ENCODE results near the gene GMIP.

The GMIP gene

DNA sequence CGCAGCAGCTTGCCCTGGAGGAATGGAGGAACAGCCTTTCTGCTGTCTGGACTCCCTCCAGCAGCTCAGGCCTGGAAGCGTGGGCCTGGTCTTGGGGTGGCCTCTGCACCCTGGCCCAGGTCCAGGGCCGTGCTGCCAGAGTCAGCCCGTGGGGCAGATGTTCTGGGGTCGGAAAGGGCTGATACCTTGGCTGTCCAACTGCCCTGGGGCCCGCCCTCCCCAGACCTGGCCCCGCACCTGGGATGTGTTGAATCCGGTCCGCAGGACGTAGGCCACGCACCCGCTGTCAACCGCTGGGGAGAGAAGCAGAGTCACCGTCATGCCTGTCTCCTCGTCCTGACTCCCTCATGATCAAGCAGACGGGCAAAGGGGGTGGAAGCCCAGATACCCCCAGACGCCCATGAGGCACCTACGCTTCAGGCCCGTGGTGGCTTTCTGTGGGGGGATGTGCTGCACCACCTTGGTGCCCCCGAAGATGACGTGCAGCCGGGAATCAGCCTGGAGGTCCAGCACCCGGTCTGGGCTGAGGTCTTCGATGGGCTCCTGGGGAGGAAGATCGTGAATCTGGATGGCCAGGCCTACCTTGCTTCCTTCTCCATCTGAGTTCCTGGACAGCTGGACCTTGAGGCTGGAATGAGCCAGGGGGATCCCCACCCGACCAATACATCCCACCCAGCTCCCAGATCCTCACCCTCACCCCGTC lies 12.3 kb upstream of the GMIP start:
- Histone ChIP-seq H3K9me3 (ENCODE audit: control insufficient read depth, low read length) (no peaks in the 10 kb centered on the region), H3K9ac (ENCODE audit: low read length) (no peak overlapping the region), H3K27me3 (ENCODE audit: control insufficient read depth, insufficient read depth, low read length) (no peaks in the 10 kb centered on the region), H3K4me1 (ENCODE audit: control insufficient read depth, insufficient read depth, low read length) (no peaks in the 10 kb centered on the region), H3K4me3 (ENCODE audit: low read length) (no peak overlapping the region), H3K36me3 (ENCODE audit: control insufficient read depth, insufficient read depth, low read length) (peaks cover 40% of the 10 kb centered on the region)

DNA sequence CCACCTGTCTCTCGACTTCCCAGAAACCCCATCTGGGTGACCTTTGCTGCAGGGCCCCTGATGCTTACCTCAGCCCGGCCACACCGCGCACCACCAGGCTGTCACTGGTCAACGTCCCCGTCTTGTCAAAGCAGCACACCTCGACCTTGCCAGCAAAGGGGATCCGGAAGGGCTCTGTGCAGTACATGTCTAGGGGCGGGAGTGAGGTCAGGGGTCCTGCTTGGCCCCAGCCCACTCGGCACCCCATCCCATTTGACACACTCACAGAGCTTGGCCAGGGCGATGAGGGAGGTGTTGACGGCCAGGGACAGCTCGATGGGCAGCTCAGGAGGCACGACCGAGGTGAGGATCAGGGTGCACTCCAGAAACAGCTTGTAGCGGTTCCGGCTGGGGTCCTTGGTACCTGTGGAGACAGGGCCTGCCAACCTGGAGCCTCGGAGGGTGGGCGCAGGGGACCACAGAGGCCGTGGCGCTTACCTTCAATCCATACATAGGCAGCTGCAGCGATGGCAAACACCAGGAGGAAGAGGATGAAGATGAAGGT lies 11.7 kb upstream of the GMIP start:
- no peak overlapping the region for H3K4me3 ChIP-seq (ENCODE audit: low read length)
- no peaks in the 10 kb centered on the region for H3K27me3 ChIP-seq (ENCODE audit: control insufficient read depth, insufficient read depth, low read length)
- no peak overlapping the region for H3K9ac ChIP-seq (ENCODE audit: low read length)
- H3K4me1 ChIP-seq (ENCODE audit: control insufficient read depth, insufficient read depth, low read length) = no peaks in the 10 kb centered on the region
- H3K36me3 ChIP-seq (ENCODE audit: control insufficient read depth, insufficient read depth, low read length) = peaks cover 47% of the 10 kb centered on the region
- H3K9me3 ChIP-seq (ENCODE audit: control insufficient read depth, low read length) = no peaks in the 10 kb centered on the region

DNA sequence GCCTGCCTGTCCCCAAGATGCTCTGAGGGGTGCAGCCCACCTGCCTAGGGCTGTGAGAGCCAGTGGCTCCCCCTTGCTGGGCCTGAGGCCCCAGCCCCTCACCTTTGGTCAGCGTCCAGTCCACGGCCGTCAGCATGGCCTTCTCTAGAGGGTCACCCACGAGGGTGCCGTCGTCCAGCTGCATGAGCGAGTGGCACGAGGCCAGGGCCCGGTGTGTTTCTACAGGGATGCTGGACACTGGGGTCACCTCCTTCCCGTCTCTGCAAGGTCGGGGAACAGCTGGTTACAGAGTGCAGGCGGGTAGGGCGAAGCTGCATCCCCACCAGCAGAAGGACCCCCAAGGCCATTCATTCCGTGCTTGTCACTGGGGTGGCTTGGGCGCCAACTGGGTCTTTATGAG lies 11.0 kb upstream of the GMIP start:
- H3K9ac ChIP-seq (ENCODE audit: low read length) = no peak overlapping the region
- H3K4me1 ChIP-seq (ENCODE audit: control insufficient read depth, insufficient read depth, low read length) = no peaks in the 10 kb centered on the region
- no peak overlapping the region for H3K4me3 ChIP-seq (ENCODE audit: low read length)
- H3K27me3 ChIP-seq (ENCODE audit: control insufficient read depth, insufficient read depth, low read length) = no peaks in the 10 kb centered on the region
- peaks cover 47% of the 10 kb centered on the region for H3K36me3 ChIP-seq (ENCODE audit: control insufficient read depth, insufficient read depth, low read length)
- H3K9me3 ChIP-seq (ENCODE audit: control insufficient read depth, low read length) = no peaks in the 10 kb centered on the region

DNA sequence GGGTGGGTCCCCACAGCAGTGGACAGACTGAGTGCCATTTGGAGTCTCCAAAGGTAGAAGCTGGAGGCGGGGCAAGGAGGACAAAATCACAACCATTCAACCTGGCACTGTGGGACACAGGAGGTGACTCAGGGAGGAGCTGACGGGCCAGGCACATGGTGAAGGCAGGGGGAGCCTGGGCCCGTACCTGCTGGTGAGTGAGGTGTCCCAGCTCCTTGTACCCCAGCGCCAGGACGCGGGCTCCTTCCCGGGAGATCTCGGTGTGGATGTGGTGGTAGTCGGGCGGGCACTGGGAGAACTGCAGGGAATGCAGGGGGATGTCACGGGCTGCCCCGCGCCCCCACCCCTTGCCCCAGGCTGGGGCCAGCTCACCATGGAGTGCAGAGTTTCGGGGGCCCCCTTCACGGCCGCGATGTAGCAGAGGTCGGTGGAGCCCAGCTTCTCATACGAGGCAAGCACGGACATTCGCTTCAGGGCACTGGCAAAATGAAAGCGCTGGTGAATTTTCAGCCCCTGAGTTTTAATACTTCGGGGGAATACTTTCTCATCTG lies 10.2 kb upstream of the GMIP start:
- Histone ChIP-seq H3K4me1 (ENCODE audit: control insufficient read depth, insufficient read depth, low read length) (no peaks in the 10 kb centered on the region), H3K27me3 (ENCODE audit: control insufficient read depth, insufficient read depth, low read length) (no peaks in the 10 kb centered on the region), H3K9ac (ENCODE audit: low read length) (no peak overlapping the region), H3K9me3 (ENCODE audit: control insufficient read depth, low read length) (no peaks in the 10 kb centered on the region), H3K36me3 (ENCODE audit: control insufficient read depth, insufficient read depth, low read length) (peaks cover 47% of the 10 kb centered on the region), H3K4me3 (ENCODE audit: low read length) (no peak overlapping the region)

DNA sequence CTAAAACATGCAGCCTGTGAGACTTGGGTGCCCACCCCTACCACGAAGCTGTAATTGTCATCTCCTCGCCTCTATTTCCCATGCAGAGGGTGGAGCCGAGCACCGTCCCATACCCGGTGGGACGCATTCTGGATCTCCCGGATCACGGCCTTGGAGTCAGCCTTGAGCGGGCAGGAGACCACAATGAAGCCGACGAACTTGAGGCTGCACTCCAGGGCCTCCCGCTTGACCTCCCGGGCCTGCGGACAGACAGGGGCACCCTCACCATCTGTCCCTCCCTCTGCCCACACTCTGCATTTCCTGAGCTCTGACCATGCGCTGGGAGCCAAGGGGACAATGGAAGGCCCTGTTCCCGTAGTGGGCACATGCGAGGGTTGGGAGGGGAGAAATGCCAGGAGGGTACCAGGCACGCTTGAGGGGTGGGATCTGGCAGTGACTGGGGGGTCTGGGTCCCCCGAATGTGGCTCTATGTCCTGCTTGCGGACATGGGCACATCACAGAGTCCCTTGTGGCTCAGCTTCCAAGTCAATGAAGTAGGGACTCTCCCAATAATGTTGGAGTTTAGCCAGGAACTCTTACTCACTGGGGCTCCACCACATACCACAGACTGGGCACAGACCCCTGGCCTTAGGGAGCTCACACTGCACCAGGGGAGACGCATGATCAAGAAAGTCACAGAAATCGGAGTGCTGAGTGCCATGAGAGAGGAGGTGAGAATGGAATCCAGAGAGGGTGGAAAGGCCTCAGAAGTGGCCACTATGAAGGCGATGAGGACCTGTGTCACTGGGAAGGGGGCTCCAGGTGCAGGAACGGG lies 9.2 kb upstream of the GMIP start:
- H3K4me3 ChIP-seq (ENCODE audit: low read length) = no peak overlapping the region
- peaks cover 47% of the 10 kb centered on the region for H3K36me3 ChIP-seq (ENCODE audit: control insufficient read depth, insufficient read depth, low read length)
- no peak overlapping the region for H3K9ac ChIP-seq (ENCODE audit: low read length)
- H3K9me3 ChIP-seq (ENCODE audit: control insufficient read depth, low read length) = no peaks in the 10 kb centered on the region
- no peaks in the 10 kb centered on the region for H3K27me3 ChIP-seq (ENCODE audit: control insufficient read depth, insufficient read depth, low read length)
- no peaks in the 10 kb centered on the region for H3K4me1 ChIP-seq (ENCODE audit: control insufficient read depth, insufficient read depth, low read length)

DNA sequence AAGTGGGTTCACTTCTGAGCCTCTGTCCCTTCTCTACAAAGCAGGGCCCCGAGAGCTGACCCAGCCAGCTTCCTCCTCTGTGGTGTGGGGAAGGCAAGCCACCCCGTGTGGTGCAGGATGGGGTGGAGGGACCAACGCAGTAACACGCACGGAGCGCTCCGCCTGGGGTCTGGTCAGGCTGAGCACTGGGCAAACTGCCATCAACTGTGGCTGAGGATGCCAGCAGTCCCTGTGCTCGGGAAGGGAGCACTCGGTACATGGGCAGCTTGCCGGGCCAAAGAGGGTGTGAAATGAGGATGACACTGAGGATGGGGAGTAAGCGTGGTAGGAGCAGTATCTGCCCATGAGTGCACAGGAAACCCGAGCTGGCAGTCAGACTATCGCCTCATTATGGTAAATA lies 7.6 kb upstream of the GMIP start:
- no peaks in the 10 kb centered on the region for H3K9me3 ChIP-seq (ENCODE audit: control insufficient read depth, low read length)
- H3K36me3 ChIP-seq (ENCODE audit: control insufficient read depth, insufficient read depth, low read length) = peaks cover 45% of the 10 kb centered on the region
- no peak overlapping the region for H3K4me3 ChIP-seq (ENCODE audit: low read length)
- no peak overlapping the region for H3K9ac ChIP-seq (ENCODE audit: low read length)
- no peaks in the 10 kb centered on the region for H3K27me3 ChIP-seq (ENCODE audit: control insufficient read depth, insufficient read depth, low read length)
- no peaks in the 10 kb centered on the region for H3K4me1 ChIP-seq (ENCODE audit: control insufficient read depth, insufficient read depth, low read length)

DNA sequence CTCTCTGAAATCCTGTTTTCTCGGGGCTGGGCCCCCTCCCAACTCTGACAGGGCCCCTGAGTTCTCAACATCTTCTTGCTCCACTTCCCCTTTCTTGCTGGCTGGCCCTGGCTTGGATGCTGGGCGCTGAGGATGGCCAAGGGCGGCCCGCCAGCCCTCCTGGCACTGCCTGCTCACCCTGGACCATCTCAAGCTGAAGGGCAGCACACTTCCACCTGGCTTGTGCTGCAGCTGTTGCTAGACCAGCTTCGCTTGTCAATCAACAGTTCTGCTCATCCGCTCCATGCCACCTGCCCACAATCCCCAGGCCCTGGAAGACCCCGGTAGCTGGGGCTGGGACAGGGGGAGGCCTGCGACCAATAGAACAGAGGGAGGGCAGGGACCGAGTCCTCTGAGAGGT lies 6.9 kb upstream of the GMIP start:
- no peak overlapping the region for H3K4me3 ChIP-seq (ENCODE audit: low read length)
- no peaks in the 10 kb centered on the region for H3K27me3 ChIP-seq (ENCODE audit: control insufficient read depth, insufficient read depth, low read length)
- H3K36me3 ChIP-seq (ENCODE audit: control insufficient read depth, insufficient read depth, low read length) = peaks cover 40% of the 10 kb centered on the region
- H3K4me1 ChIP-seq (ENCODE audit: control insufficient read depth, insufficient read depth, low read length) = no peaks in the 10 kb centered on the region
- no peaks in the 10 kb centered on the region for H3K9me3 ChIP-seq (ENCODE audit: control insufficient read depth, low read length)
- no peak overlapping the region for H3K9ac ChIP-seq (ENCODE audit: low read length)

DNA sequence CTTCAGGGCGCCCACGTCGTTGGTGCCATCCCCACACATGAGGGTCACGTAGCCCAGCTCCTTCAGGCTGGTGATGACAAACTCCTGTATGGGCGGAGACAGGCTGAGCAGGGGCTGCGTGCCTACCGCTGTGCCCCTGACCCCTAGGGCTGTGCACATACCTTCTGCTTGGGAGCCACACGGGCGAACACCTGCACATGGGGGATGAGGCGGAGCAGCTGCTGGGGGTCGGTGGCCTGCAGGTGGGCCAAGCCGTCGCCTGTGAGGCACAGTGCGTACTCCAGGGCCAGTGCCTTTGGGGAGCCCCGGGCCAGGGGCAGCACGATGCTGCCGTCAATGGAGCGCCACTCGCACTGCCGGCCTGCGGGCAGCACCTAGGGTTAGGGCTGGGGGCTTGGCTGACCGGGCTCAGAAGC lies 6.1 kb upstream of the GMIP start:
- H3K9ac ChIP-seq (ENCODE audit: low read length) = no peak overlapping the region
- H3K9me3 ChIP-seq (ENCODE audit: control insufficient read depth, low read length) = no peaks in the 10 kb centered on the region
- H3K4me1 ChIP-seq (ENCODE audit: control insufficient read depth, insufficient read depth, low read length) = no peaks in the 10 kb centered on the region
- peaks cover 39% of the 10 kb centered on the region for H3K36me3 ChIP-seq (ENCODE audit: control insufficient read depth, insufficient read depth, low read length)
- H3K27me3 ChIP-seq (ENCODE audit: control insufficient read depth, insufficient read depth, low read length) = no peaks in the 10 kb centered on the region
- H3K4me3 ChIP-seq (ENCODE audit: low read length) = no peak overlapping the region

DNA sequence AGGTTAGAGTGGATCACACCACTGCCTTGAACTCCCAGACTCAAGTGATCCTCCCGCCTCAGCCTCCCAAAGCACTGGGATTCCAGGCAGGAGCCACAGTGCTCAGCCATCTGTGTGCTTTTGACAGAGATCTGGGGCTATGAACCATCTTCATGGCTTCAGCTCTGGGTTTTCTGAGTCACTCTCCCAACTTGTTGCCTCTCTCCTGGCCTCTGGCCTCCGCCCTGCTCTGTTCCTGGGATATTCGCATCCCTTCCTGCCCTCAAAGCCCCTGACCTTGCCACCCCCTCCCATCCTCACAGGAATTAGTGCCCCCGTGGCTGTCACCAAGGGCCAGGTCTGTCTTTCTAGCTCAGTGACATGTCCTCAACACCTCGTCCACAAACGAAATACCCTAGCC lies 5.7 kb upstream of the GMIP start:
- Histone ChIP-seq H3K36me3 (ENCODE audit: control insufficient read depth, insufficient read depth, low read length) (peaks cover 39% of the 10 kb centered on the region), H3K9ac (ENCODE audit: low read length) (no peak overlapping the region), H3K4me1 (ENCODE audit: control insufficient read depth, insufficient read depth, low read length) (no peaks in the 10 kb centered on the region), H3K4me3 (ENCODE audit: low read length) (no peak overlapping the region), H3K27me3 (ENCODE audit: control insufficient read depth, insufficient read depth, low read length) (no peaks in the 10 kb centered on the region), H3K9me3 (ENCODE audit: control insufficient read depth, low read length) (no peaks in the 10 kb centered on the region)

DNA sequence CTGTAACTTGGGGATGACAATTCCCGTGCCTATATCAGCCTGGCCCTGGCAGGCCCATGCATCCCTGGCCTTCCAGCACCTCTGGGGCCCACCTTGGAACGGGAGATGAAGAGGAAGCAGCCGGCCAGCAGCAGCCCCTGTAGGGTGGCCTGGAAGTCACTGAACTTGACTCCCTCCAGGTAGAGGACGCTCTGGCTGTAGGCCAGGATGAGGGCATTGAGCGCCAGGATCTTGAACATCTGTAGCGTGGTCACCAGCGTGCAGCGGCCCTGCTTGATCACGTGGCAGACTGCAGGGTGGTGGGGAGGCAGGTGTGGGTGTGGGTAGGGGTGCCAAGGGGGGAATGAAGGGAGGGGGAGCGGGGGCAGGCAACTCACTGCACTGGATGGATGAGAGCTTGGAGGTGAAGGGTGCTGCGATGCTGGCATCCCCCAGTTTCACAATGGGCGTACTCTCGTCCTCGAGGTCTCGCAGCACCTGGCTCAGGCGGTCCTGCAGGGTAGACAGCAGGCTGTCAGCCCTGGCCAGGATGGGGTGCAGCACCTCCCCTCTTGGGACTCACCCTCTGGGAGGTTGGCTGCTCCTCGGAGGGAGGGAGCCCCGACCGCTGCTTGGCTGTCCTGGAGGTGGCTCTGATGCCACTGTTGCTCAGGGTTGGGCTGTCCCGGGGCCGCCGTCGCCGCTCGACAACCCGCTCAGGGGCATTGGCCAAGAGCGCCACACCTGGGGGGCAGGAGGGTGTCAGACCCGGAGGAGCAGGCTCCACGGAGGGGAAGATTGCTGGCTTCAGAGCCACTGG lies 3.8 kb upstream of the GMIP start:
- Histone ChIP-seq H3K9me3 (ENCODE audit: control insufficient read depth, low read length) (no peaks in the 10 kb centered on the region), H3K4me3 (ENCODE audit: low read length) (no peak overlapping the region), H3K27me3 (ENCODE audit: control insufficient read depth, insufficient read depth, low read length) (no peaks in the 10 kb centered on the region), H3K9ac (ENCODE audit: low read length) (no peak overlapping the region), H3K36me3 (ENCODE audit: control insufficient read depth, insufficient read depth, low read length) (peaks cover 25% of the 10 kb centered on the region), H3K4me1 (ENCODE audit: control insufficient read depth, insufficient read depth, low read length) (peaks cover 6% of the 10 kb centered on the region)

DNA sequence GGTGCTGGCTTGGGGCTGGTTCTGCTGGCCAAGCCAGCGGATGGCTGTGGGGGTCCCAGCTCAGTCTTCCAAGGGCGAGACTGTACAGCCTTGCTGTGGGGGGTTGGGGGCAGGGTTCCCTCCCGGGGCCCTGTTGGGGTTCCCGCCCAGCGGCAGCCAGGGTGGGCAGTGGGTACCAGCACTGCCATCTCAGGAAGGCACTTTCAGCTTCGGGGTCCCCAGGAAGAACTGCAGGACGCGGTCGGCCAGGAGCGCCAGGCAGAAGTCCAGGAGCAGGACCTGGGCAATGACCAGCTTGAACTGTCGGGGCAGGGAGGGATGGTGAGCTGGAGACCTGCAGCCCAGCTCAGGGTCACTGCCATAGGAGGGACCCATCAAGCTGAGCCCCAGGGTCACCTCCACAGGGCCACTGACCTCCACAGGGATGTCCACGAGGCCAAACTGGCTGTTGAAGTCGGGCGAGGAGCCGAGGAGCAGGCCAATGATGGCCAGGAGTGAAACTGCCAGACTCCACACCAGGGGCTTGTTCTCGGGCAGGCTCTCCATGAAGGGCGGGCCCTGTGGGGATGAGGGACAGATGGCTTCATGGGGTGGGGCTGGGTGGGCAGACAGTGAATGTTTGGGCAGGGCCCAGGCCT lies 1.9 kb upstream of the GMIP start:
- no peaks in the 10 kb centered on the region for H3K27me3 ChIP-seq (ENCODE audit: control insufficient read depth, insufficient read depth, low read length)

More for the DNA sequence above, 1.9 kb upstream of the GMIP start:
- Histone ChIP-seq H3K4me3 (ENCODE audit: low read length) (no peak overlapping the region), H3K36me3 (ENCODE audit: control insufficient read depth, insufficient read depth, low read length) (peaks cover 18% of the 10 kb centered on the region), H3K4me1 (ENCODE audit: control insufficient read depth, insufficient read depth, low read length) (peaks cover 10% of the 10 kb centered on the region), H3K9me3 (ENCODE audit: control insufficient read depth, low read length) (no peaks in the 10 kb centered on the region), H3K9ac (ENCODE audit: low read length) (no peak overlapping the region)
